HepG2 (cell line): ENCODE data around the gene ASB4. TPM values are rescaled to one million over a fixed set of nuclear protein-coding genes. Genes with fewer than 3 reads are reported as not detected.

ENCODE experiments used
- AFF4 ChIP-seq: sonication (generic); formaldehyde crosslinking; IDR thresholded peaks from 2 replicates; pipeline ENCODE4 v1.4.0; 2020; ENCODE audit warnings: missing genetic modification reagents
- BRF2 ChIP-seq: sonication (generic); formaldehyde crosslinking; IDR thresholded peaks from 2 replicates; pipeline ENCODE4 v1.8.1; 2022; ENCODE audit warnings: mild to moderate bottlenecking, missing genetic modification reagents
- CENPBD1 ChIP-seq: sonication (generic); formaldehyde crosslinking; IDR thresholded peaks from 2 replicates; pipeline ENCODE4 v1.8.0; 2022; ENCODE audit warnings: missing genetic modification reagents, low read depth, mild to moderate bottlenecking, borderline replicate concordance
- DZIP1 ChIP-seq: sonication (generic); formaldehyde crosslinking; IDR thresholded peaks from 2 replicates; pipeline ENCODE4 v1.5.0; 2020; ENCODE audit warnings: mild to moderate bottlenecking, missing genetic modification reagents
- FOXA1 ChIP-seq, 2 experiments: fragments of 450-650 bp in 1 of 2; sonication (generic) in 1 of 2; formaldehyde crosslinking in 1 of 2; IDR thresholded peaks; 2 replicates each; pipeline versions ENCODE4 v1.4.0 to v1.6.1; 2016 to 2020; ENCODE audit warnings: missing genetic modification reagents in 1 of 2
- HDAC2 ChIP-seq: sonication (generic); formaldehyde crosslinking; IDR thresholded peaks from 2 replicates; pipeline ENCODE4 v1.4.0; 2020; ENCODE audit warnings: missing genetic modification reagents
- HNRNPK ChIP-seq: fragments of 200-400 bp; formaldehyde crosslinking; IDR thresholded peaks from 2 replicates; pipeline ENCODE4 v1.6.1; 2018; ENCODE audit warnings: low read length, low read depth, moderate library complexity, mild to moderate bottlenecking; ENCODE audit not compliant: poor library complexity, severe bottlenecking
- KDM3A ChIP-seq: IDR thresholded peaks from 2 replicates; pipeline ENCODE4 v1.6.1; 2018; ENCODE audit warnings: low read depth, missing compliant biosample characterization
- NONO ChIP-seq, 2 experiments: fragments of 450-650 bp in 1 of 2; sonication (generic) in 1 of 2; formaldehyde crosslinking in 1 of 2; IDR thresholded peaks in 1 of 2; conservative IDR thresholded peaks in 1 of 2; 2 replicates each; pipeline versions ENCODE4 v1.6.1 to v1.8.0; 2017 to 2022; ENCODE audit warnings: mild to moderate bottlenecking in 1 of 2, missing genetic modification reagents in 1 of 2, moderate library complexity in 1 of 2
- PHF5A ChIP-seq: IDR thresholded peaks from one replicate; pipeline ENCODE4 v1.6.1; 2018; ENCODE audit warnings: low read depth, missing genetic modification reagents; ENCODE audit not compliant: unreplicated experiment
- RXRB ChIP-seq: IDR thresholded peaks from 2 replicates; pipeline ENCODE4 v1.6.1; 2016; ENCODE audit warnings: borderline replicate concordance, missing genetic modification reagents, missing compliant biosample characterization
- SRF ChIP-seq: IDR thresholded peaks from 2 replicates; pipeline ENCODE4 v1.6.1; 2011; ENCODE audit warnings: mild to moderate bottlenecking, low read depth, low read length, moderate library complexity
- TEAD3 ChIP-seq: optimal IDR thresholded peaks from 2 replicates; pipeline ENCODE3; 2016; ENCODE audit warnings: borderline replicate concordance
- THYN1 ChIP-seq: sonication (generic); formaldehyde crosslinking; IDR thresholded peaks from 2 replicates; pipeline ENCODE4 v1.8.1; 2023; ENCODE audit warnings: low read depth, mild to moderate bottlenecking, moderate library complexity, missing genetic modification reagents, borderline replicate concordance
- YEATS4 ChIP-seq: sonication (generic); formaldehyde crosslinking; IDR thresholded peaks from 2 replicates; pipeline ENCODE4 v1.4.0; 2020; ENCODE audit warnings: missing genetic modification reagents, borderline replicate concordance
- ZBTB42 ChIP-seq: sonication (generic); formaldehyde crosslinking; IDR thresholded peaks from 2 replicates; pipeline ENCODE4 v1.5.0; 2020; ENCODE audit warnings: mild to moderate bottlenecking, missing genetic modification reagents
- ZNF143 ChIP-seq: sonication (generic); formaldehyde crosslinking; IDR thresholded peaks from 2 replicates; pipeline ENCODE4 v1.4.0; 2020; ENCODE audit warnings: missing genetic modification reagents
- ZNF296 ChIP-seq: sonication (generic); formaldehyde crosslinking; conservative IDR thresholded peaks from 2 replicates; pipeline ENCODE4 v1.5.0; 2020; ENCODE audit warnings: mild to moderate bottlenecking, missing genetic modification reagents
- ZNF451 ChIP-seq: sonication (generic); formaldehyde crosslinking; IDR thresholded peaks from 2 replicates; pipeline ENCODE4 v1.5.0; 2020; ENCODE audit warnings: mild to moderate bottlenecking, missing genetic modification reagents
- ZNF484 ChIP-seq: sonication (generic); formaldehyde crosslinking; IDR thresholded peaks from 2 replicates; pipeline ENCODE4 v1.5.1; 2020; ENCODE audit warnings: mild to moderate bottlenecking, low read depth, missing genetic modification reagents, borderline replicate concordance
- ZNF670 ChIP-seq: sonication (generic); formaldehyde crosslinking; IDR thresholded peaks from 2 replicates; pipeline ENCODE4 v1.8.0; 2022; ENCODE audit warnings: mild to moderate bottlenecking, missing genetic modification reagents, borderline replicate concordance
- ZNF772 ChIP-seq: sonication (generic); formaldehyde crosslinking; IDR thresholded peaks from 2 replicates; pipeline ENCODE4 v1.5.0; 2020; ENCODE audit warnings: mild to moderate bottlenecking, missing genetic modification reagents
- ZNF777 ChIP-seq: sonication (generic); formaldehyde crosslinking; IDR thresholded peaks from 2 replicates; pipeline ENCODE4 v1.4.0; 2020; ENCODE audit warnings: missing genetic modification reagents
- ZSCAN12 ChIP-seq: sonication (generic); formaldehyde crosslinking; IDR thresholded peaks from 2 replicates; pipeline ENCODE4 v1.9.0; 2021; ENCODE audit warnings: mild to moderate bottlenecking, missing genetic modification reagents
- polyA plus RNA-seq, 8 experiments: library from polyadenylated mRNA; depleted of rRNA in 3 of 8; stranded (reverse) in 7 of 8; unstranded in 1 of 8; fragments of >200 nt; fragmentation: Illumina TruSeq in 4 of 8; extraction: Trizol in 4 of 8; gene quantifications; 2 replicates each; pipeline versions ENCODE4 v1.2.1 to v1.2.3, GENCODE V29; 2011 to 2016; ENCODE audit warnings: low read depth in 4 of 8, missing spikeins in 1 of 8, mixed read lengths in 1 of 8; ENCODE audit not compliant: insufficient read depth in 1 of 8
- total RNA-seq, 5 experiments: library from RNA; depleted of rRNA; stranded (reverse); fragments of >200 nt; fragmentation: Illumina TruSeq; extraction: Trizol; gene quantifications; 2 replicates each; pipeline ENCODE4 v1.2.3, GENCODE V29; 2016; ENCODE audit warnings: low read depth in 1 of 5

The ASB4 gene
- total and polyA plus RNA-seq, 2 of the 13 experiments (the other 11 are each of a cell fraction or from before 2014, with no cell fraction given) = 1.1 to 4.0 TPM

GRCh38 chr7:95470452-95470851 lies 15.3 kb upstream of the ASB4 start (continued):
- no peak for TF ChIP-seq DZIP1 (CRISPR knock-in tag)
- TF ChIP-seq ZBTB42 (CRISPR knock-in tag) = no peak
- no peak for TF ChIP-seq ZNF451 (CRISPR knock-in tag)
- peak; percentile 56; the same call in 1 of the 2 replicates for TF ChIP-seq HDAC2 (CRISPR knock-in tag)
- TF ChIP-seq ZNF777 (CRISPR knock-in tag) = no peak
- no peak for TF ChIP-seq YEATS4
- no peak for TF ChIP-seq AFF4
- no peak for TF ChIP-seq ZNF296 (CRISPR knock-in tag)
- TF ChIP-seq ZSCAN12 (CRISPR knock-in tag) = no peak
- TF ChIP-seq ZNF143 (CRISPR knock-in tag) = no peak
- no peak for TF ChIP-seq CENPBD1 (CRISPR knock-in tag)
- no peak for TF ChIP-seq ZNF484 (CRISPR knock-in tag)
- TF ChIP-seq ZNF772 (CRISPR knock-in tag) = no peak
- no peak for TF ChIP-seq ZNF670 (CRISPR knock-in tag)
- TF ChIP-seq TEAD3 (CRISPR knock-in tag) = peak; percentile 34
- no peak for TF ChIP-seq KDM3A (CRISPR knock-in tag)
- TF ChIP-seq NONO (IDR thresholded peaks at IDR 0.05) = no peak
- TF ChIP-seq NONO (CRISPR knock-in tag; conservative IDR thresholded peaks at IDR 0.05) = no peak
- TF ChIP-seq RXRB (CRISPR knock-in tag) = peak; percentile 40; the same call in 1 of the 2 replicates
- TF ChIP-seq PHF5A (CRISPR knock-in tag) = no peak
- no peak for TF ChIP-seq FOXA1 (IDR thresholded peaks at IDR 0.05)
- TF ChIP-seq FOXA1 (CRISPR knock-in tag; IDR thresholded peaks at IDR 0.05) = peak; percentile 65; the same call in 1 of the 2 replicates
- TF ChIP-seq HNRNPK = no peak
- TF ChIP-seq THYN1 (CRISPR knock-in tag) = no peak
- no peak for TF ChIP-seq BRF2
- TF ChIP-seq SRF = no peak
